ENCODE measurements around the gene GRIPAP1. TPM values are rescaled to one million over a fixed set of nuclear protein-coding genes. Genes with fewer than 3 reads are reported as not detected.

Gene GRIPAP1
- total RNA-seq, 1 experiment from 2014 or later: 51.0 TPM

- CTCF ChIA-PET: no interaction called here
- no peak overlapping the region for H3K27ac ChIP-seq (ENCODE audit: low read length)
- intact Hi-C loops (cut with micrococcal nuclease; ENCODE audit: unreplicated experiment) (no loop called here), in situ Hi-C loops (cut with HindIII; ENCODE audit: low pct_unique_long_range_greater_than_20kb, low sequenced_read_pairs) (no loop called here)
- no peaks in the 10 kb centered on the region for H3K4me1 ChIP-seq (ENCODE audit: control insufficient read depth, insufficient read depth, low read length)
- H3K27me3 ChIP-seq (ENCODE audit: control insufficient read depth, insufficient read depth, low read length): no peaks in the 10 kb centered on the region
- ATAC-seq (no peak), DNase-seq (ENCODE audit: low read depth, low spot score) (no peak)
- H3K9me3 ChIP-seq (ENCODE audit: control insufficient read depth, insufficient read depth, low read depth, low read length): no peaks in the 10 kb centered on the region
- TF ChIP-seq TCF7L2 (IDR thresholded peaks at IDR 0.05; ENCODE audit: low read depth, low read length) (no peak), REST (IDR thresholded peaks at IDR 0.05; ENCODE audit: insufficient read depth in 1 of 2, low read depth in 2 of 2, low read length in 1 of 2) (no peak), SIN3A (IDR thresholded peaks at IDR 0.05; ENCODE audit: borderline replicate concordance, insufficient read depth, low read depth, low read length) (no peak), CTCF (IDR thresholded peaks at IDR 0.05) (no peak), POLR2AphosphoS5 (IDR thresholded peaks at IDR 0.05; ENCODE audit: low read depth, low read length) (no peak)
- no TSS peak for BruUV-seq (replicated peaks)
- POLR2A ChIA-PET: interaction anchor here (0.5 kb wide), 1 partner anchor 72 kb away, joined by 18 read pairs; no protein-coding TSS in a partner anchor
- H3K36me3 ChIP-seq (ENCODE audit: control insufficient read depth, insufficient read depth, low read length): no peaks in the 10 kb centered on the region
- no peak overlapping the region for H3K4me3 ChIP-seq (ENCODE audit: low read depth in 2 of 2, low read length in 2 of 2)
These were observed 28.2 kb upstream of the GRIPAP1 start for GRCh38 chrX:49030283-49030682.

GRCh38 chrX:49029876-49030275 lies 27.8 kb upstream of the GRIPAP1 start:
- DNase-seq (ENCODE audit: low read depth, low spot score) (no peak), ATAC-seq (peak; percentile 54)
- no peak overlapping the region for H3K27ac ChIP-seq (ENCODE audit: low read length)
- ChIA-PET POLR2A (no interaction called here), CTCF (no interaction called here)
- H3K4me3 ChIP-seq (ENCODE audit: low read depth in 2 of 2, low read length in 2 of 2): no peak overlapping the region
- H3K4me1 ChIP-seq (ENCODE audit: control insufficient read depth, insufficient read depth, low read length): no peaks in the 10 kb centered on the region
- H3K36me3 ChIP-seq (ENCODE audit: control insufficient read depth, insufficient read depth, low read length): no peaks in the 10 kb centered on the region
- H3K27me3 ChIP-seq (ENCODE audit: control insufficient read depth, insufficient read depth, low read length): no peaks in the 10 kb centered on the region
- no TSS peak for BruUV-seq (replicated peaks)
- H3K9me3 ChIP-seq (ENCODE audit: control insufficient read depth, insufficient read depth, low read depth, low read length): no peaks in the 10 kb centered on the region
- in situ Hi-C loops (cut with HindIII; ENCODE audit: low pct_unique_long_range_greater_than_20kb, low sequenced_read_pairs): no loop called here
- TF ChIP-seq SIN3A (IDR thresholded peaks at IDR 0.05; ENCODE audit: borderline replicate concordance, insufficient read depth, low read depth, low read length) (no peak), REST (IDR thresholded peaks at IDR 0.05; ENCODE audit: insufficient read depth in 1 of 2, low read depth in 2 of 2, low read length in 1 of 2) (no peak), TCF7L2 (IDR thresholded peaks at IDR 0.05; ENCODE audit: low read depth, low read length) (no peak), CTCF (IDR thresholded peaks at IDR 0.05) (no peak), POLR2AphosphoS5 (IDR thresholded peaks at IDR 0.05; ENCODE audit: low read depth, low read length) (no peak)
- intact Hi-C loops (cut with micrococcal nuclease; ENCODE audit: unreplicated experiment): no loop called here
